Activated naive CD8-positive, alpha-beta T cell (primary cell): Measurements from ENCODE around the gene CCDC17.

Experiments
- H3K27ac Mint-ChIP-seq: one replicate; pipeline ENCODE4 v1.8.0; 2021; ENCODE audit warnings: mixed read lengths
- H3K27me3 Mint-ChIP-seq: one replicate; pipeline ENCODE4 v1.8.0; 2021; ENCODE audit warnings: mixed read lengths
- H3K36me3 Mint-ChIP-seq: one replicate; pipeline ENCODE4 v1.8.0; 2021; ENCODE audit warnings: mixed read lengths
- H3K4me1 Mint-ChIP-seq: one replicate; pipeline ENCODE4 v1.8.0; 2021; ENCODE audit warnings: low read depth, mixed read lengths
- H3K4me3 Mint-ChIP-seq: one replicate; pipeline ENCODE4 v1.8.0; 2021; ENCODE audit warnings: mild to moderate bottlenecking, mixed read lengths
- H3K9me3 Mint-ChIP-seq: one replicate; pipeline ENCODE4 v1.8.0; 2021; ENCODE audit warnings: low read depth, mixed read lengths

CCDC17 gene

DNA sequence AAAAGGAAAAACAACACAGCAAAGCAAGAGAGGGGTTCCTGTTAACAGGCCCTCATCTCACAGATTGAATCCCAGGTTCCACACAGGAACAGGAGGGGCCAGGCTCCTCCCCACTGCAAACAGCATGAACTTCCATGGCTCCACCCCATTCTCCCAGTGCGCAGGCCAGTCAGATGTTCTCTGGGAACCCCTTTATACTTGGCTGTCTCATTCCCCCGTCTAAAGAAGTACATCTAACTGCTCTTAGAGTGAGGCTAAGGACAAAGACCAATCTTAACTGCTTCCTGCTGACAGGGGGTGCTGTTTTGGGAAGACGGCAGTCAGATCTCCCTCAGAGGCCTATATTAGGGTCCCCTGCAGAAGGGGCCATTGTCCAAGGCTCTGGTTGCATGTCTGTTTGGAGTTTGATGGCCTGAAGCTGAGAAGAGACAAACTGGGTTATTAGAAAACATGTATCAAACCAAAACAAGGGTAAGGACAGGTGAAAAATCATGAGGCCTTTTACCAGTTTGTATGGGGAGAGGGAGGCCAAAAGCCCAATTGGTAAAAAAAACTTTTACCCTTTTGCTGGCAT lies 50.5 kb downstream of the CCDC17 start:
- no peaks in the 10 kb centered on the region for H3K4me1 Mint-ChIP-seq
- peaks cover 2% of the 10 kb centered on the region for H3K36me3 Mint-ChIP-seq
- H3K9me3 Mint-ChIP-seq = no peaks in the 10 kb centered on the region
- H3K27me3 Mint-ChIP-seq = no peaks in the 10 kb centered on the region
- H3K27ac Mint-ChIP-seq = no peak overlapping the region
- H3K4me3 Mint-ChIP-seq = no peak overlapping the region

DNA sequence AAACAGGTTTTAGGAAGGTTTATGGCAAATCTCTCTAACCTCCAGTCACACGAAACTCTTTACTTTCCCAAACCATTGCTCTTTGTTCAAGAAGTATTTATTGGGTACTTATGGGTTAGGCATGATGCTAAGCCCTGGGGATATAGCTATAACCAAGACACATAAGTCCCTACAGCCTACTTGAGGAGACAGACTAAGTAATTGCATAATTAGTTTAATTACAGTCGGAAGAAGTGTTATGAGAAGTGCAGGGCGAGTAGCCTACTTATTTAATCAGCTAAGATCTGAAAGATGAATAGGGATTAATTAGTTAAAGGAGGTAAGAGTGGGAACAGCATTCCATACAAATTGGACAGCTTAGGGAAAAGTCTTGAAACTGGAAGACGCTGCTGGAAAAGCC lies 53.2 kb downstream of the CCDC17 start:
- Mint-ChIP-seq H3K27me3 (no peaks in the 10 kb centered on the region), H3K27ac (no peak overlapping the region)

More for the DNA sequence above, 53.2 kb downstream of the CCDC17 start:
- H3K36me3 Mint-ChIP-seq = peaks cover 4% of the 10 kb centered on the region
- no peaks in the 10 kb centered on the region for H3K9me3 Mint-ChIP-seq
- no peaks in the 10 kb centered on the region for H3K4me1 Mint-ChIP-seq
- no peak overlapping the region for H3K4me3 Mint-ChIP-seq
